GM15510 (cell line): ENCODE data around the gene COPS9.

Source experiments
- POLR2A ChIP-seq: IDR thresholded peaks from 3 replicates; pipeline ENCODE4 v1.6.1; 2011; ENCODE audit warnings: borderline replicate concordance; ENCODE audit not compliant: insufficient read length; ENCODE audit errors: extremely low read depth

Gene COPS9

GRCh38 chr2:240168546-240169361 is 32.6 kb upstream of the COPS9 start:
- no peak for TF ChIP-seq POLR2A

GRCh38 chr2:240168041-240168440 is 31.9 kb upstream of the COPS9 start:
- no peak for TF ChIP-seq POLR2A

GRCh38 chr2:240167588-240167880 is 31.4 kb upstream of the COPS9 start:
- no peak for TF ChIP-seq POLR2A

- TF ChIP-seq POLR2A = no peak
Measured at GRCh38 chr2:240166761-240167587, 30.9 kb upstream of the COPS9 start.

- TF ChIP-seq POLR2A = no peak
Measured at GRCh38 chr2:240166191-240166590, 30.1 kb upstream of the COPS9 start.

GRCh38 chr2:240165661-240166060 is 29.6 kb upstream of the COPS9 start:
- no peak for TF ChIP-seq POLR2A

- TF ChIP-seq POLR2A = no peak
Measured at GRCh38 chr2:240165034-240165433, 28.9 kb upstream of the COPS9 start.

- no peak for TF ChIP-seq POLR2A
Measured at GRCh38 chr2:240164586-240164985, 28.5 kb upstream of the COPS9 start.

- TF ChIP-seq POLR2A = no peak
Measured at GRCh38 chr2:240163844-240164574, 27.9 kb upstream of the COPS9 start.

GRCh38 chr2:240162939-240163714 is 27.0 kb upstream of the COPS9 start:
- TF ChIP-seq POLR2A = no peak

- no peak for TF ChIP-seq POLR2A
Measured at GRCh38 chr2:240162531-240162930, 26.4 kb upstream of the COPS9 start.

- no peak for TF ChIP-seq POLR2A
Measured at GRCh38 chr2:240162032-240162431, 25.9 kb upstream of the COPS9 start.

GRCh38 chr2:240161087-240161750 is 25.1 kb upstream of the COPS9 start:
- no peak for TF ChIP-seq POLR2A
